Astrocyte (in vitro differentiated cells and primary cell): Measurements from ENCODE around the gene USP11. TPM values are rescaled to one million over a fixed set of nuclear protein-coding genes. Genes with fewer than 3 reads are reported as not detected.

ENCODE experiments used
- DNase-seq: peaks from one replicate; pipeline ENCODE4 v3.0.0-alpha.2; 2010; ENCODE audit warnings: low read depth
- FAIRE-seq: peaks from 2 replicates; lab custom pipeline; 2011; peaks lifted over from hg19 to GRCh38; lab: Jason Lieb, UNC
- H2AFZ ChIP-seq: 2 replicates; pipeline ENCODE4 v1.6.0; 2012; ENCODE audit warnings: low read depth, low read length, inconsistent platforms
- H3K27ac ChIP-seq: 2 replicates; pipeline ENCODE4 v1.5.1; 2011; ENCODE audit warnings: low read depth, low read length, inconsistent platforms
- H3K27me3 ChIP-seq: 2 replicates; pipeline ENCODE4 v1.6.0; 2011; ENCODE audit warnings: low read length, inconsistent platforms; ENCODE audit not compliant: insufficient read depth
- H3K36me3 ChIP-seq: 2 replicates; pipeline ENCODE4 v1.5.1; 2011; ENCODE audit warnings: low read length, inconsistent platforms; ENCODE audit not compliant: insufficient read depth
- H3K4me1 ChIP-seq: 2 replicates; pipeline ENCODE4 v1.5.1; 2011; ENCODE audit warnings: low read length, inconsistent platforms; ENCODE audit not compliant: insufficient read depth
- H3K4me2 ChIP-seq: 2 replicates; pipeline ENCODE4 v1.6.0; 2012; ENCODE audit warnings: low read length, inconsistent platforms
- H3K4me3 ChIP-seq: 2 replicates; pipeline ENCODE4 v1.5.1; 2011; ENCODE audit warnings: low read depth, mild to moderate bottlenecking, low read length, inconsistent platforms; ENCODE audit not compliant: insufficient read depth
- H3K79me2 ChIP-seq: 2 replicates; pipeline ENCODE4 v1.6.0; 2012; ENCODE audit warnings: mild to moderate bottlenecking, low read length, inconsistent platforms; ENCODE audit not compliant: insufficient read depth
- H3K9ac ChIP-seq: 2 replicates; pipeline ENCODE4 v1.6.0; 2012; ENCODE audit warnings: mild to moderate bottlenecking, low read length, inconsistent platforms
- H3K9me3 ChIP-seq: 2 replicates; pipeline ENCODE4 v1.5.1; 2012; ENCODE audit warnings: low read depth, mild to moderate bottlenecking, low read length, inconsistent platforms; ENCODE audit not compliant: insufficient read depth
- H4K20me1 ChIP-seq: 2 replicates; pipeline ENCODE4 v1.6.0; 2012; ENCODE audit warnings: low read length, inconsistent platforms; ENCODE audit not compliant: insufficient read depth
- H3K27ac Mint-ChIP-seq: one replicate; pipeline ENCODE4 v1.8.0; 2021; ENCODE audit warnings: mild to moderate bottlenecking, mixed read lengths; ENCODE audit not compliant: unreplicated experiment
- H3K27me3 Mint-ChIP-seq: one replicate; pipeline ENCODE4 v1.8.0; 2021; ENCODE audit warnings: low read depth, mixed read lengths; ENCODE audit not compliant: unreplicated experiment
- H3K36me3 Mint-ChIP-seq: one replicate; pipeline ENCODE4 v1.8.0; 2021; ENCODE audit warnings: low read depth, mixed read lengths; ENCODE audit not compliant: unreplicated experiment
- H3K4me1 Mint-ChIP-seq: one replicate; pipeline ENCODE4 v1.8.0; 2021; ENCODE audit warnings: low read depth, mixed read lengths; ENCODE audit not compliant: unreplicated experiment
- H3K4me3 Mint-ChIP-seq: one replicate; pipeline ENCODE4 v1.8.0; 2021; ENCODE audit warnings: mild to moderate bottlenecking, moderate library complexity, mixed read lengths; ENCODE audit not compliant: unreplicated experiment
- H3K9me3 Mint-ChIP-seq: one replicate; pipeline ENCODE4 v1.8.0; 2021; ENCODE audit warnings: mild to moderate bottlenecking, mixed read lengths; ENCODE audit not compliant: unreplicated experiment
- EZH2 ChIP-seq: IDR thresholded peaks from 2 replicates; pipeline ENCODE4 v1.6.1; 2012; ENCODE audit warnings: mild to moderate bottlenecking, low read length, inconsistent platforms; ENCODE audit not compliant: insufficient read depth
- total RNA-seq: library from RNA; stranded (reverse); gene quantifications from 2 replicates; pipeline ENCODE4 v1.2.1, GENCODE V29; 2021
- TF ChIP-seq, protein P1 (sequence below): IDR thresholded peaks from 2 replicates; pipeline ENCODE4 v1.5.1; 2011; ENCODE audit warnings: low read depth, mild to moderate bottlenecking, inconsistent platforms, low read length, moderate library complexity; ENCODE audit not compliant: insufficient read depth

The USP11 gene
- total RNA-seq, 1 donor from 2014 or later, result 75.7 TPM

DNA sequence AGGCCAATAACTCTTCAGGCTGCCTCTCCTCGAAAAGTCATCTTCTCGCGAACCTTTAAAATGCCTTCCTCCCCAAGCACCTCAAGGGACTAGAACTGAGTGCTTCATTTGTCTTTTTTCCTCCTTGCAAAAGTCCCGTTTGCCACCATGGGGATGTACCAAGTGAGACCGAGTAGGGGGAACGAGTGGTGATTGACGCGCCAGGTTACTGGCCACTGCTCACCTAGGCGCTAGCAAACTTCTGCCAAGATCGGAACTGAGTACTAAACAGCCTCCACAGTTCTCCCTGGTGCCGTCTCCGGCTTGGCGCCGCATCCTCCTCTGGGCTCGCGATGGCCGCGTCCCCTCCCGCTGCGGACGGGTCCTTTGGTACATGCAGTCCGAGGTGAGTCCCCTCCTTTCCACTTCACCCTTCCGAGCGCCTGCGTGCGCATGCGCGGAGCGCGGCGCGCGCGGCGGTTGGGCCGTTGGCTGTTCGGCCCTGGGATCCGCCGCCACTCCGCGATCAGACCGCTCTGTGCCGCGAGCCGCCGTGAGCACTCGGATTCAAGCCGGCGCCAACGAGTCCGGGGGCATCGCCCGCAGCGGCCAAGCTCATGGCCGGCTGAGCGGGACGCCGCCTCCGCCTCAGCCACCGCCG, 14.4 kb upstream of the USP11 start, which contains the start of gene CDK16:
CDK16 (plus strand) TSS at position 402 of the 640 bp plus-strand sequence. CDS start 4,877 bp downstream, outside the sequence.
- Mint-ChIP-seq H3K36me3 (peaks cover 16% of the 10 kb centered on the region), H3K27ac (peak within 1 kb of the TSS; percentile 96), H3K4me1 (peaks cover 29% of the 10 kb centered on the region), H3K27me3 (no peaks in the 10 kb centered on the region), H3K9me3 (peaks cover 3% of the 10 kb centered on the region), H3K4me3 (peak within 1 kb of the TSS; percentile 94)
- Histone ChIP-seq H3K9me3 (no peaks in the 10 kb centered on the region), H3K4me3 (peak within 1 kb of the TSS; percentile 75), H3K9ac (peak within 1 kb of the TSS; percentile 99), H3K27me3 (no peaks in the 10 kb centered on the region), H2AFZ (peak within 1 kb of the TSS; percentile 78), H3K27ac (peak within 1 kb of the TSS; percentile 99), H3K4me1 (peaks cover 22% of the 10 kb centered on the region), H3K4me2 (peak within 1 kb of the TSS; percentile 90), H3K79me2 (peaks cover 48% of the 10 kb centered on the region), H4K20me1 (peaks cover 61% of the 10 kb centered on the region), H3K36me3 (peaks cover 9% of the 10 kb centered on the region)
- TF ChIP-seq EZH2, result no peak
- TF ChIP-seq, protein P1, sequence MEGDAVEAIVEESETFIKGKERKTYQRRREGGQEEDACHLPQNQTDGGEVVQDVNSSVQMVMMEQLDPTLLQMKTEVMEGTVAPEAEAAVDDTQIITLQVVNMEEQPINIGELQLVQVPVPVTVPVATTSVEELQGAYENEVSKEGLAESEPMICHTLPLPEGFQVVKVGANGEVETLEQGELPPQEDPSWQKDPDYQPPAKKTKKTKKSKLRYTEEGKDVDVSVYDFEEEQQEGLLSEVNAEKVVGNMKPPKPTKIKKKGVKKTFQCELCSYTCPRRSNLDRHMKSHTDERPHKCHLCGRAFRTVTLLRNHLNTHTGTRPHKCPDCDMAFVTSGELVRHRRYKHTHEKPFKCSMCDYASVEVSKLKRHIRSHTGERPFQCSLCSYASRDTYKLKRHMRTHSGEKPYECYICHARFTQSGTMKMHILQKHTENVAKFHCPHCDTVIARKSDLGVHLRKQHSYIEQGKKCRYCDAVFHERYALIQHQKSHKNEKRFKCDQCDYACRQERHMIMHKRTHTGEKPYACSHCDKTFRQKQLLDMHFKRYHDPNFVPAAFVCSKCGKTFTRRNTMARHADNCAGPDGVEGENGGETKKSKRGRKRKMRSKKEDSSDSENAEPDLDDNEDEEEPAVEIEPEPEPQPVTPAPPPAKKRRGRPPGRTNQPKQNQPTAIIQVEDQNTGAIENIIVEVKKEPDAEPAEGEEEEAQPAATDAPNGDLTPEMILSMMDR, result no peak
- DNase-seq, result peak; percentile 73
- peak; percentile 43 for FAIRE-seq

DNA sequence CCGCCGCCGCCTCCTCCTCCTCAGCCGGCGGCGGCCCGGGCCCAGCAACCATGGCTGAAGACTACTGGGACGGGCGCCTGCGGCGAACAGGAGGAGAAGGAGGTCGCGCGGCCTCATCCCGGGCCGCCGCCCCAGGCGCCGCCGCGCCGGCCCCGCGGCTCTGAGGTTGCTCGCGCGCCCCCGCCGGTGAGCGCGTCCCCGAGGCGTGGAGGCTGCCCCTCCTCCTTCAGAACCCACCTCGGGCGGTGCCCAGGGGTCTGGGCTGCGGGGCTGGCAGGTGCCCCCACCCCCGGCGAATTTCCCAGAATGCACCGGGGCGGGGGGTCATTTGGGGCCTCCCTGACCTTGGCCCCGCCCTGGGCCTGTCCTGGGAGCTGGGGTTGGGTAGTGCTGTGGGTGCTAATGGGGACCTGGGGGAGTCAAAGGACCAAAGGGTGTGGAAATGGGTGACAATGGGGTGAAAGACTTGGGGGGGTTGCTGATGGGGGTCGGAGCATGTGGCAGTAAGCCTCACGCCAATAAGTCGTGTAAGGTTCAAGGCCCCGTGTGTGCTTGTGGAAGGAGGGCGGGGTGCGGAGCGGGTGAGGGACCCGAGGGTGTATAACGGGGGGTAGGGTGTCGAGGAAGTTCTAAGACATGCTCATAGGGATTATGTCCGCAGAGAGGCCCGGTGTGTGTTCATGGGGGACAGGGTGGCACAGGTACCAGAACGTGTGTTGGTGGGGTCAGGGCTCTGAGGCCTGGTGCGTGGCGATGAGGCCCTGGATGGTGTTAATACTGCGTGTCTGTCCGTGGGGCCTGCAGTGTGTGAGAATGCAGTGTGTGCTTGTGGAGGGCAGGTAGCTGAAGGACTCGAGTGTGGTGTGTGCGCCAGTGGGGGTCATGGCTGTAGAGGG, 13.6 kb upstream of the USP11 start:
- Mint-ChIP-seq H3K36me3 (peaks cover 13% of the 10 kb centered on the region), H3K4me1 (peaks cover 29% of the 10 kb centered on the region), H3K9me3 (peaks cover 3% of the 10 kb centered on the region), H3K27ac (peak overlapping the region; percentile 93), H3K27me3 (no peaks in the 10 kb centered on the region), H3K4me3 (peak overlapping the region; percentile 94)
- Histone ChIP-seq H3K36me3 (peaks cover 9% of the 10 kb centered on the region), H3K27me3 (no peaks in the 10 kb centered on the region), H3K27ac (peak overlapping the region; percentile 99), H4K20me1 (peaks cover 58% of the 10 kb centered on the region), H3K9ac (peak overlapping the region; percentile 99), H3K4me1 (peaks cover 22% of the 10 kb centered on the region), H3K79me2 (peaks cover 48% of the 10 kb centered on the region), H3K9me3 (no peaks in the 10 kb centered on the region), H3K4me2 (peak overlapping the region; percentile 90), H3K4me3 (peak overlapping the region; percentile 75), H2AFZ (no peak overlapping the region)
- DNase-seq, result no peak
- TF ChIP-seq, protein P1, result no peak
- TF ChIP-seq EZH2, result no peak
- peak; percentile 43 for FAIRE-seq
